Esophagus muscularis mucosa (tissue), 4 donors: ENCODE measurements around the gene PSENEN. TPM values are rescaled to one million over a fixed set of nuclear protein-coding genes. Genes with fewer than 3 reads are reported as not detected.
A peak's percentile ranks its signal among the peaks of the same experiment; 100 is the strongest.

Experiments used
- DNase-seq: peaks from one replicate; pipeline ENCODE4 v3.0.0-alpha.2; 2017; ENCODE audit errors: extremely low spot score
- H3K27ac ChIP-seq, 4 donors: fragments of 200-600 bp; sonication (generic); replicated peaks in 1 of 4; 1 replicate in 3 of 4; 2 replicates in 1 of 4; pipeline ENCODE4 v1.5.1; 2016 to 2019; ENCODE audit warnings: mild to moderate bottlenecking in 1 of 4
- H3K27me3 ChIP-seq, 4 donors: fragments of 200-600 bp; sonication (generic); one replicate each; pipeline versions ENCODE4 v1.5.1 to v1.6.0; 2016 to 2019
- H3K36me3 ChIP-seq, 4 donors: fragments of 200-600 bp; sonication (generic); one replicate each; pipeline ENCODE4 v1.5.1; 2016 to 2019
- H3K4me1 ChIP-seq, 4 donors: fragments of 200-600 bp; sonication (generic); one replicate each; pipeline ENCODE4 v1.5.1; 2016 to 2019
- H3K4me3 ChIP-seq, 4 donors: fragments of 200-600 bp; sonication (generic); 1 replicate in 2 of 4; 2 replicates in 2 of 4; pipeline ENCODE4 v1.5.1; 2016 to 2019; ENCODE audit warnings: mild to moderate bottlenecking in 4 of 4, moderate library complexity in 1 of 4
- H3K9me3 ChIP-seq, 4 donors: fragments of 200-600 bp; sonication (generic); 1 replicate in 3 of 4; 2 replicates in 1 of 4; pipeline ENCODE4 v1.5.1; 2016 to 2019
- CTCF ChIP-seq, 3 experiments: fragments of 200-600 bp in 2 of 3; fragments of 450-650 bp in 1 of 3; sonication (generic) in 2 of 3; IDR thresholded peaks; one replicate each; pipeline ENCODE4 v1.5.1; 2017 to 2019; ENCODE audit warnings: antibody characterized with exemption in 3 of 3, mild to moderate bottlenecking in 2 of 3, moderate library complexity in 1 of 3
- EP300 ChIP-seq: sonication (generic); formaldehyde crosslinking; IDR thresholded peaks from one replicate; pipeline ENCODE4 v1.6.1; 2017; ENCODE audit warnings: antibody characterized with exemption
- POLR2A ChIP-seq: fragments of 450-650 bp; IDR thresholded peaks from one replicate; pipeline ENCODE4 v1.6.1; 2017; ENCODE audit warnings: antibody characterized with exemption, moderate library complexity, mild to moderate bottlenecking, low read depth
- POLR2AphosphoS5 ChIP-seq, 2 donors: sonication (generic); formaldehyde crosslinking; IDR thresholded peaks; one replicate each; pipeline ENCODE4 v1.6.1; 2017; ENCODE audit warnings: antibody characterized with exemption in 2 of 2
- WGBS: methylation state at CpG from one replicate; pipeline ENCODE4 v1.1.5; 2018; 5-methylcytosine and 5-hydroxymethylcytosine counted together
- intact Hi-C: fragments of 100-400 bp; cut with DNase I; formaldehyde crosslinking; loops from one replicate; pipeline ENCODE4 v1.15.1; 2023
- total RNA-seq, 4 donors: library from RNA; depleted of rRNA; stranded (reverse); fragments of >200 nt; gene quantifications; one replicate each; pipeline versions ENCODE4 v1.1.0 to v1.2.1, GENCODE V29; 2016

The PSENEN gene
- total RNA-seq = 10 to 100 TPM; 27.4 to 48.7 (median 33.8) TPM

- WGBS = under 1% methylated on average over 26 of the region's 40 CpGs
- Histone ChIP-seq H3K27ac (peak within 1 kb of the TSS; percentile 94 to 100 (median 99)), H3K27me3 (no peaks in the 10 kb centered on the region), H3K4me1 (peaks cover 43 to 84% (median 61%) of the 10 kb centered on the region in 4 donors), H3K36me3 (peaks cover 0 to 24% (median 13%) of the 10 kb centered on the region in 4 donors), H3K9me3 (no peaks in the 10 kb centered on the region), H3K4me3 (peak within 1 kb of the TSS; percentile 64 to 99 (median 85))
- peak; percentile 99 for DNase-seq
- intact Hi-C loops = no loop called here
- TF ChIP-seq CTCF (IDR thresholded peaks at IDR 0.05) = peak in 1 of 3 experiments; percentile 11
- TF ChIP-seq POLR2AphosphoS5 (IDR thresholded peaks at IDR 0.05) = peak; percentile 84 to 95
- TF ChIP-seq POLR2A = no peak
Measured at GRCh38 chr19:35745328-35746086, at the start of gene PSENEN, which contains the start of gene U2AF1L4. Gene PSENEN, plus strand, starts transcription at chr19:35745651. Its CDS starts 280 bp downstream, at chr19:35745931. Gene U2AF1L4, minus strand, starts transcription at chr19:35745418. Its CDS starts 27 bp downstream, at chr19:35745391.

GRCh38 chr19:35695895-35696422 is 49.5 kb upstream of the PSENEN start:
- H3K27ac ChIP-seq = no peak overlapping the region
- no peak for TF ChIP-seq POLR2AphosphoS5 (IDR thresholded peaks at IDR 0.05)
- no peak for TF ChIP-seq EP300
- no peak for TF ChIP-seq CTCF (IDR thresholded peaks at IDR 0.05)
- no peak for TF ChIP-seq POLR2A
- intact Hi-C loops = loop anchor here (1.0 kb wide), 1 partner anchor 20 kb away; no protein-coding TSS in a partner anchor
- no peaks in the 10 kb centered on the region for H3K27me3 ChIP-seq
- WGBS = 78% methylated on average over 2 of the region's 2 CpGs
- no peak for DNase-seq
- no peaks in the 10 kb centered on the region for H3K4me1 ChIP-seq
- no peaks in the 10 kb centered on the region for H3K36me3 ChIP-seq
- no peaks in the 10 kb centered on the region for H3K9me3 ChIP-seq
- no peak overlapping the region for H3K4me3 ChIP-seq

GRCh38 chr19:35696835-35697234 is 48.6 kb upstream of the PSENEN start:
- no peak for DNase-seq
- no peak overlapping the region for H3K27ac ChIP-seq
- WGBS = 70% methylated on average over 4 of the region's 4 CpGs
- intact Hi-C loops = no loop called here
- no peaks in the 10 kb centered on the region for H3K36me3 ChIP-seq
- no peaks in the 10 kb centered on the region for H3K9me3 ChIP-seq
- TF ChIP-seq POLR2AphosphoS5 (IDR thresholded peaks at IDR 0.05) (no peak), EP300 (no peak), CTCF (IDR thresholded peaks at IDR 0.05) (no peak), POLR2A (no peak)
- no peak overlapping the region for H3K4me3 ChIP-seq
- H3K4me1 ChIP-seq = peaks cover 2 to 3% (median 2%) of the 10 kb centered on the region in 4 donors
- no peaks in the 10 kb centered on the region for H3K27me3 ChIP-seq

GRCh38 chr19:35702223-35703012 is 43.0 kb upstream of the PSENEN start:
- DNase-seq = peak; percentile 99
- Histone ChIP-seq H3K4me1 (peaks cover 11 to 16% (median 15%) of the 10 kb centered on the region in 4 donors), H3K4me3 (peak overlapping the region; percentile 62 to 91 (median 66)), H3K9me3 (no peaks in the 10 kb centered on the region), H3K27ac (peak overlapping the region; percentile 29 to 62 (median 42)), H3K36me3 (no peaks in the 10 kb centered on the region), H3K27me3 (peaks cover 0 to 14% (median 0%) of the 10 kb centered on the region in 4 donors)
- TF ChIP-seq CTCF (IDR thresholded peaks at IDR 0.05) = peak in 1 of 3 experiments; percentile 11
- TF ChIP-seq EP300 = no peak
- peak; percentile 71 to 75 for TF ChIP-seq POLR2AphosphoS5 (IDR thresholded peaks at IDR 0.05)
- intact Hi-C loops = loop anchor here (2.0 kb wide), 1 partner anchor 14 kb away; no protein-coding TSS in a partner anchor
- 0% methylated on average over 19 of the region's 50 CpGs for WGBS
